HCT116 (cell line): Measurements from ENCODE around the gene FNBP1. TPM values are rescaled to one million over a fixed set of nuclear protein-coding genes. Genes with fewer than 3 reads are reported as not detected.
A peak's percentile ranks its signal among the peaks of the same experiment; 100 is the strongest.

Experiments used
- ATAC-seq: fragments of 200-7000 bp; cut with Tn5 transposase; 2 replicates; pipeline ENCODE4 v1.9.1; 2020; ENCODE audit warnings: mild to moderate bottlenecking, moderate library complexity
- BruUV-seq: library from RNA; stranded (reverse); fragments of 400-500 nt; replicated peaks from 2 replicates; lab custom pipeline; 2021; lab: Mats Ljungman, UMichigan
- CTCF ChIA-PET: fragments of 300-600 bp; sonication (Branson Sonifier 250); formaldehyde crosslinking; loops from one replicate; lab custom pipeline; 2021; ENCODE audit warnings: antibody characterized with exemption; lab: Charles Lee
- POLR2A ChIA-PET: fragments of 300-600, 350-600 bp; sonication (Branson Sonifier 250); formaldehyde crosslinking; loops from one replicate; lab custom pipeline; 2021; ENCODE audit warnings: antibody characterized with exemption; lab: Charles Lee
- RAD21 ChIA-PET, 2 experiments: fragments of 300-600 bp; sonication (Branson Sonifier 250); formaldehyde crosslinking; loops; one replicate each; lab custom pipeline; 2023; ENCODE audit warnings: low total read pairs in 2 of 2; ENCODE audit not compliant: uncharacterized antibody in 2 of 2, unreplicated experiment in 2 of 2, low non-redundant PET in 1 of 2; lab: Charles Lee
- DNase-seq: peaks from one replicate; pipeline ENCODE4 v3.0.0-alpha.2; 2010; ENCODE audit warnings: low read depth, low spot score
- H2AFZ ChIP-seq: fragments of 200-600 bp; shearing (Covaris generic), sonication (generic); 2 replicates; pipeline ENCODE4 v1.6.1; 2017; ENCODE audit warnings: low read depth, mixed run types, mixed read lengths, antibody characterized with exemption, low read length; ENCODE audit not compliant: poor library complexity, severe bottlenecking
- H3K27ac ChIP-seq: 2 replicates; pipeline ENCODE4 v1.5.1; 2012; ENCODE audit warnings: low read depth, low read length
- H3K27me3 ChIP-seq: fragments of 200-600 bp; sonication (generic); 2 replicates; pipeline ENCODE4 v1.6.1; 2016; ENCODE audit warnings: mixed run types, low read length, mixed read lengths; ENCODE audit not compliant: insufficient read depth
- H3K36me3 ChIP-seq, 2 experiments: fragments of 200-500 bp in 1 of 2; fragments of 200-600 bp in 1 of 2; sonication (Bioruptor generic) in 1 of 2; sonication (generic) in 1 of 2; 2 replicates each; pipeline versions ENCODE4 v1.5.1 to v1.6.1; 2014 to 2016; ENCODE audit warnings: low read length in 2 of 2, inconsistent platforms in 1 of 2, mixed read lengths in 1 of 2, mixed run types in 1 of 2; ENCODE audit not compliant: insufficient read depth in 2 of 2, control insufficient read depth in 1 of 2
- H3K4me1 ChIP-seq, 2 experiments: fragments of 200-600 bp in 1 of 2; sonication (generic) in 1 of 2; 2 replicates each; pipeline versions ENCODE4 v1.5.1 to v1.6.1; 2012 to 2017; ENCODE audit warnings: low read length in 2 of 2, inconsistent platforms in 1 of 2, mild to moderate bottlenecking in 1 of 2, mixed read lengths in 1 of 2, mixed run types in 1 of 2, moderate library complexity in 1 of 2; ENCODE audit not compliant: insufficient read depth in 2 of 2, control insufficient read depth in 1 of 2
- H3K4me2 ChIP-seq: fragments of 200-600 bp; sonication (generic); 2 replicates; pipeline ENCODE4 v1.6.1; 2017; ENCODE audit warnings: mixed run types, low read length, mixed read lengths
- H3K4me3 ChIP-seq, 2 experiments: fragments of 200-600 bp in 1 of 2; sonication (generic) in 1 of 2; replicated peaks in 1 of 2; 2 replicates each; pipeline ENCODE4 v1.5.1; 2011 to 2016; ENCODE audit warnings: low read length in 2 of 2, control low read depth in 1 of 2, low read depth in 1 of 2, mild to moderate bottlenecking in 1 of 2, mixed read lengths in 1 of 2, mixed run types in 1 of 2
- H3K79me2 ChIP-seq: fragments of 200-600 bp; sonication (generic); 2 replicates; pipeline ENCODE4 v1.6.1; 2017; ENCODE audit warnings: mild to moderate bottlenecking, mixed run types, low read length, moderate library complexity, mixed read lengths; ENCODE audit not compliant: insufficient read depth
- H3K9ac ChIP-seq: fragments of 200-600 bp; sonication (generic); 2 replicates; pipeline ENCODE4 v1.6.1; 2016; ENCODE audit warnings: low read length, mixed read lengths
- H3K9me2 ChIP-seq: fragments of 200-600 bp; sonication (generic), shearing (Covaris generic); 2 replicates; pipeline ENCODE4 v1.6.1; 2017; ENCODE audit warnings: mixed run types, mild to moderate bottlenecking, moderate library complexity; ENCODE audit not compliant: insufficient read depth
- H3K9me3 ChIP-seq, 2 experiments: fragments of 200-500 bp in 1 of 2; fragments of 200-600 bp in 1 of 2; sonication (Bioruptor generic) in 1 of 2; sonication (generic) in 1 of 2; 2 replicates each; pipeline ENCODE4 v1.6.1; 2014 to 2017; ENCODE audit warnings: low read length in 2 of 2, mixed read lengths in 2 of 2, inconsistent platforms in 1 of 2, low read depth in 1 of 2, mild to moderate bottlenecking in 1 of 2, mixed run types in 1 of 2, moderate library complexity in 1 of 2; ENCODE audit not compliant: control insufficient read depth in 1 of 2, insufficient read depth in 1 of 2
- H4K20me1 ChIP-seq: fragments of 200-600 bp; sonication (generic), shearing (Covaris generic); 2 replicates; pipeline ENCODE4 v1.6.1; 2017; ENCODE audit warnings: mixed run types, mild to moderate bottlenecking, moderate library complexity; ENCODE audit not compliant: insufficient read depth
- EGR1 ChIP-seq: IDR thresholded peaks from 2 replicates; pipeline ENCODE4 v1.6.1; 2012; ENCODE audit warnings: low read depth
- EZH2 ChIP-seq: fragments of 200-600 bp; sonication (generic); IDR thresholded peaks from 2 replicates; pipeline ENCODE4 v1.6.1; 2017; ENCODE audit warnings: antibody characterized with exemption, mixed run types
- JUND ChIP-seq: IDR thresholded peaks from 2 replicates; pipeline ENCODE4 v1.6.1; 2012
- SP1 ChIP-seq: IDR thresholded peaks from 2 replicates; pipeline ENCODE4 v1.6.1; 2012; ENCODE audit warnings: low read depth
- SRF ChIP-seq: IDR thresholded peaks from 2 replicates; pipeline ENCODE4 v1.6.1; 2012; ENCODE audit warnings: low read depth
- YY1 ChIP-seq: IDR thresholded peaks from 2 replicates; pipeline ENCODE4 v1.6.1; 2011; ENCODE audit warnings: low read length, low read depth, moderate library complexity, mild to moderate bottlenecking; ENCODE audit not compliant: insufficient replicate concordance; ENCODE audit errors: extremely low read depth
- intact Hi-C: fragments of 100-400 bp; cut with micrococcal nuclease; formaldehyde crosslinking; loops from 2 replicates; pipeline ENCODE4 v1.10.0; 2022
- total RNA-seq: library from RNA; stranded (reverse); gene quantifications from one replicate; pipeline ENCODE4 v1.2.1, GENCODE V29; 2021; ENCODE audit not compliant: unreplicated experiment
- TF ChIP-seq, protein P1 (sequence below), 3 experiments: fragments of 200-600 bp in 1 of 3; sonication (generic) in 1 of 3; IDR thresholded peaks in 2 of 3; conservative IDR thresholded peaks in 1 of 3; 2 replicates each; pipeline ENCODE4 v1.5.1; 2012 to 2017; ENCODE audit warnings: low read depth in 2 of 3, low read length in 2 of 3, antibody characterized with exemption in 1 of 3, borderline replicate concordance in 1 of 3, control low read depth in 1 of 3, mild to moderate bottlenecking in 1 of 3, mixed read lengths in 1 of 3, mixed run types in 1 of 3, moderate library complexity in 1 of 3; ENCODE audit not compliant: insufficient read depth in 1 of 3
- TF ChIP-seq, protein P2 (sequence below): IDR thresholded peaks from 2 replicates; pipeline ENCODE4 v1.6.1; 2011; ENCODE audit warnings: mild to moderate bottlenecking, low read length, moderate library complexity; ENCODE audit not compliant: insufficient replicate concordance; ENCODE audit errors: extremely low read depth
- TF ChIP-seq, protein P3 (sequence below): IDR thresholded peaks from 2 replicates; pipeline ENCODE4 v1.6.1; 2012

Gene FNBP1
- total RNA-seq, 1 experiment from 2014 or later = 25.0 TPM

DNA sequence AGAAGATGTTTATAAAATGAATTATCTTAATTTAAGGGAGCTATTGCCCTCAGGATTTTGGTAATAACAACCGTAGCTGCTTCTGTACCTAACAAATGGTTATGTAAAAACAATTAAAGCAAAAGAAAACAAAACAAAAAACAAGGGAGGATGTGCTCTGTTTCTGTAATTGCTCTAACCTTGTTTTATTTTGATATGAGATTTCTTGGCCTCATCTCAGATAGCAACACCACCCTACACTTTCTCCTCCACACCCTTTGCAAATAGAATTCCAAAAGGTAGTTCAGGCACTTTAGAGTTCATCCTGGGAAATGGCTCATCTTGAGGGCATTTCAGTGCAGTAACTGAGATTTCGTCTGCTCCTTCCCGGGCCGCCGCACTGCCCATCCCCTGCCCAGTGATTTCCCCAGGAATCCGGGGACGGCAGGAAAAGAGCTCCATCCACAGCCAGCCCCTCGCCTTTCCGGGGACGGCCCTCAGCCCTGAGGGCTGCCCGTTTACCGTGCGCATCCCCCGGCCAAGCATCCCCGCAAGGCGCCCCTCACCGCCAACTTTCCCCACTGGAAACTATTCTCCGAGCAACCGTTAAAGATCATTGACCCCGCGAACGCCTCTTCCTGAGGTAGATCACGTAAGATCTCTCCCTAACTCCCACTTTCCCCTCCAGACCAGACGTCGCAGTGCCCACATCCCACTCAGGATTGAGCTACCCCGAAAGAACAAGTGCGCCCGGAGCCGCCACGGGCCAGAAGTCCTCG is 1.2 kb downstream of the FNBP1 start (continued):
- TF ChIP-seq, protein P1, sequence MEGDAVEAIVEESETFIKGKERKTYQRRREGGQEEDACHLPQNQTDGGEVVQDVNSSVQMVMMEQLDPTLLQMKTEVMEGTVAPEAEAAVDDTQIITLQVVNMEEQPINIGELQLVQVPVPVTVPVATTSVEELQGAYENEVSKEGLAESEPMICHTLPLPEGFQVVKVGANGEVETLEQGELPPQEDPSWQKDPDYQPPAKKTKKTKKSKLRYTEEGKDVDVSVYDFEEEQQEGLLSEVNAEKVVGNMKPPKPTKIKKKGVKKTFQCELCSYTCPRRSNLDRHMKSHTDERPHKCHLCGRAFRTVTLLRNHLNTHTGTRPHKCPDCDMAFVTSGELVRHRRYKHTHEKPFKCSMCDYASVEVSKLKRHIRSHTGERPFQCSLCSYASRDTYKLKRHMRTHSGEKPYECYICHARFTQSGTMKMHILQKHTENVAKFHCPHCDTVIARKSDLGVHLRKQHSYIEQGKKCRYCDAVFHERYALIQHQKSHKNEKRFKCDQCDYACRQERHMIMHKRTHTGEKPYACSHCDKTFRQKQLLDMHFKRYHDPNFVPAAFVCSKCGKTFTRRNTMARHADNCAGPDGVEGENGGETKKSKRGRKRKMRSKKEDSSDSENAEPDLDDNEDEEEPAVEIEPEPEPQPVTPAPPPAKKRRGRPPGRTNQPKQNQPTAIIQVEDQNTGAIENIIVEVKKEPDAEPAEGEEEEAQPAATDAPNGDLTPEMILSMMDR (IDR thresholded peaks at IDR 0.05 in 2 of 3, conservative IDR thresholded peaks at IDR 0.05 in 1 of 3; ENCODE audit: borderline replicate concordance in 1 of 3, insufficient read depth in 1 of 3, low read depth in 2 of 3, low read length in 2 of 3) = no peak
- TF ChIP-seq SRF (no peak), EGR1 (no peak), JUND (no peak)
- TF ChIP-seq, protein P2, sequence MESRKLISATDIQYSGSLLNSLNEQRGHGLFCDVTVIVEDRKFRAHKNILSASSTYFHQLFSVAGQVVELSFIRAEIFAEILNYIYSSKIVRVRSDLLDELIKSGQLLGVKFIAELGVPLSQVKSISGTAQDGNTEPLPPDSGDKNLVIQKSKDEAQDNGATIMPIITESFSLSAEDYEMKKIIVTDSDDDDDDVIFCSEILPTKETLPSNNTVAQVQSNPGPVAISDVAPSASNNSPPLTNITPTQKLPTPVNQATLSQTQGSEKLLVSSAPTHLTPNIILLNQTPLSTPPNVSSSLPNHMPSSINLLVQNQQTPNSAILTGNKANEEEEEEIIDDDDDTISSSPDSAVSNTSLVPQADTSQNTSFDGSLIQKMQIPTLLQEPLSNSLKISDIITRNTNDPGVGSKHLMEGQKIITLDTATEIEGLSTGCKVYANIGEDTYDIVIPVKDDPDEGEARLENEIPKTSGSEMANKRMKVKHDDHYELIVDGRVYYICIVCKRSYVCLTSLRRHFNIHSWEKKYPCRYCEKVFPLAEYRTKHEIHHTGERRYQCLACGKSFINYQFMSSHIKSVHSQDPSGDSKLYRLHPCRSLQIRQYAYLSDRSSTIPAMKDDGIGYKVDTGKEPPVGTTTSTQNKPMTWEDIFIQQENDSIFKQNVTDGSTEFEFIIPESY = no peak

GRCh38 chr9:130040984-130041647 is 1.9 kb downstream of the FNBP1 start:
- H3K9me3 ChIP-seq = no peaks in the 10 kb centered on the region
- H2AFZ ChIP-seq = no peak overlapping the region
- peak overlapping the region; percentile 83 for H3K4me2 ChIP-seq
- ChIA-PET RAD21 (interaction anchor here in 1 of 2 experiments (0.6 kb wide), 1 partner anchor 24 kb away, joined by 9 read pairs; no protein-coding TSS in a partner anchor), CTCF (interaction anchor here (1.5 kb wide), 1 partner anchor 16 kb away, joined by 3 read pairs; no protein-coding TSS in a partner anchor), POLR2A (interaction anchor here (2.7 kb wide), 1 partner anchor 12 kb away, joined by 7 read pairs; the partner anchor contains the start of gene GPR107)
- H3K4me1 ChIP-seq = peaks cover 0 to 21% of the 10 kb centered on the region in 2 experiments; a peak in 3 of 4 replicates
- H3K9me2 ChIP-seq = no peaks in the 10 kb centered on the region
- no peaks in the 10 kb centered on the region for H4K20me1 ChIP-seq
- ATAC-seq (no peak), DNase-seq (no peak)
- no TSS peak for BruUV-seq
- peaks cover 26% of the 10 kb centered on the region for H3K79me2 ChIP-seq
- peak overlapping the region in 1 of 2 experiments; percentile 86; a peak in 2 of 4 replicates for H3K4me3 ChIP-seq
- H3K9ac ChIP-seq = no peak overlapping the region
- H3K27ac ChIP-seq = no peak overlapping the region
- no peaks in the 10 kb centered on the region for H3K36me3 ChIP-seq
- no peaks in the 10 kb centered on the region for H3K27me3 ChIP-seq
- intact Hi-C loops = loop anchor here (2.0 kb wide), 1 partner anchor 156 kb away; no protein-coding TSS in a partner anchor
- TF ChIP-seq JUND = no peak
- no peak for TF ChIP-seq SP1
- no peak for TF ChIP-seq EGR1
- TF ChIP-seq YY1 = no peak
- TF ChIP-seq, protein P3, sequence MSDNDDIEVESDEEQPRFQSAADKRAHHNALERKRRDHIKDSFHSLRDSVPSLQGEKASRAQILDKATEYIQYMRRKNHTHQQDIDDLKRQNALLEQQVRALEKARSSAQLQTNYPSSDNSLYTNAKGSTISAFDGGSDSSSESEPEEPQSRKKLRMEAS = no peak
- TF ChIP-seq EZH2 = no peak
- TF ChIP-seq, all 23 proteins: peak for 0
